ENCODE results near the gene CHID1.

GRCh38 chr11:911890-912219, 1.2 kb upstream of the CHID1 start:
- TF ChIP-seq EZH2 (IDR thresholded peaks at IDR 0.05; ENCODE audit: insufficient read depth, poor library complexity, severe bottlenecking), result no peak
- TF ChIP-seq EZH2phosphoT487 (IDR thresholded peaks at IDR 0.05; ENCODE audit: insufficient read depth, low read depth), result no peak
